Daoy (cell line): ENCODE data around the gene SAE1. TPM values are rescaled to one million over a fixed set of nuclear protein-coding genes. Genes with fewer than 3 reads are reported as not detected.

Source experiments
- DNase-seq: peaks from one replicate; pipeline ENCODE4 v3.0.0-alpha.2; 2015; ENCODE audit warnings: low read depth
- total RNA-seq: library from RNA; depleted of rRNA; stranded (reverse); fragments of >200 nt; shearing (Covaris generic); gene quantifications from 2 replicates; pipeline ENCODE4 v1.2.3, GENCODE V29; 2014

SAE1 gene
- total RNA-seq, 1 experiment from 2014 or later: 289 TPM

DNA sequence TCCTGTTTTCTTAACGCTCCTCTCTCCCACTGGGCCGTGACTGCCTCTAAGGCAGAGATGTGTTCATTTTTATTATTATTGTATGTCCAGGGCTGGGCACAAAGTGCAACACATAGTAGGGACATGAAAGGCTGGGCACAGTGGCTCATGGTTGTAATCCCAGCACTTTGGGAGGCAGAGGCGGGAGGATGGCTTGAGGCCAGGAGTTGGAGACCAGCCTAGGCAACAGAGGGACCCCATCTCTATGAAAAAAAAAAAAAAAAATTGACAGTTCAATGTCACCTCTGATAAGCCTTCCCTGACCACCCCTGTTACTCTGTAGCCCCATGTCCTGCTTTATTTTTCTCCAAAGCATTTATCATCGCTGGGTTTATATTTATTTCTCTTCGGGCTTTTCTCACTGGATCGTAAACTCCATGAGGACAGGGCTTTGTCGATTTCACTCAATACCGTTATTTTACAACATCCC is 481 bp upstream of the SAE1 start:
- DNase-seq: no peak

DNA sequence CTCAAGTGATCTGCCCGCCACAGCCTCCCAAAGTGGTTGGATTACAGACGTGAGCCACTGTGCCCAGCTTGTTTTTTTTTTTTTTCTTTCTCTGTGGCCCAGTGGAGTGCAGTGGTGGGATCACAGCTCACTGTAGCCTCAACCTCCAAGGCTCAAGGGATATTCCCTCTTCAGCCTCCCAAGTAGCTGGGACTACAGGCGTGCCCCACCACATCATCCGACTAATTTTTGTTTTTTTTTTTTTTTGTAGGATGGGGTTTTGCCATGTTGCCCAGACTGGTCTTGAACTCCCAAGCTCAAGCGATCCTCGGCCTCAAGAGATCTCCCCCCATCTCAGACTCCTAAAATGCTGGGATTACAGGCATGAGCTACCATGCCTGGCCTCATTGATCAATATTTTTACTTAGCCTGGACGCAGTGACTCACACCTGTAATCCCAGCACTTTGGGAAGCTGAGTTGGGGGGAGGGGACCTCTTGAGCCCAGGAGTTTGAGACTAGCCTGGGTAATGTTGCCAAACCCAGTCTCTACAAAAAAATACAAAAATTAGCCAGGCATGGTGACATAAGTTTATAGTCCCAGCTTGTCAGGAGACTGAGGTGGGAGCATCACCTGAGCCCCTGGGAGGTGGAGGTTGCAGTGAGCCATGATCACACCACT is 1.7 kb downstream of the SAE1 start:
- DNase-seq: no peak

DNA sequence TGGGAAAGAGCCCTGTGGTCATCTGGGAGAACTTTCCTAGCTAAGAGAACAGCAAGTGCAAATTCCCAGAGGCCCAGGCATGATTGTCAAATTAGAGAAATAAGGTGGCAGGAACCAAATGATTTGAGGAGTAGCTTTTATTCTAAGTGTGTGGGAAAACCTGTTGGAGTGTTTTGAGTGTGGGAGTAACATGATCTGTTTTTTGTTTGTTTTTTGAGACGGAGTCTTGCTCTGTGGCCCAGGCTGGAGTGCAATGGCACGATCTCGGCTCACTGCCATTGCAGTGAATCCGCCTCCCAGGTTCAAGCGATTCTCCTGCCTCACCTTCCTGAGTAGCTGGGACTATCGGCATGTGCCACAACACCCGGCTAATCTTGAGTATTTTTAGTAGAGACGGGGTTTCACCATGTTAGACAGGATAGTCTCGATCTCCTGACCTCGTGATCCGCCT is 2.4 kb downstream of the SAE1 start:
- no peak for DNase-seq

DNA sequence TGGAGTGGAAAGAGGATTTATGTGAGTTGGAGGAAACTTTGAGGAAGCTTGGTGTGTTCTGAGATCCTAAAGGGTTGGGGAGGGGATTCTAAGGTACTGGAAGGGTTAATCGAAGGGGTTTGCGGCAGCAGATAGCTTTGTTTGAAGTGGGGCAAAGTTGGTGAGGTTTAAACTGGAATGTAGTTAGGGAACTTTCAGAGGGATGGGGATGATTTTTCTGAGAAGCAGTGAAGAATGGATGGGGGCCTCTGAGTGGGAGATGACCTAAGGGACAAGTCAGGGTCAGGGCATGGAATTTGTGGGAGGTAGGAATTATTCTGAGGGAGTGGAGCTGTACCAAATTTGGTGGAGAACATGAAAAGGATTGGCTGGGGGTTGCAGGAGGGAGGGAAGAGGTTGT is 3.9 kb downstream of the SAE1 start:
- DNase-seq: no peak

DNA sequence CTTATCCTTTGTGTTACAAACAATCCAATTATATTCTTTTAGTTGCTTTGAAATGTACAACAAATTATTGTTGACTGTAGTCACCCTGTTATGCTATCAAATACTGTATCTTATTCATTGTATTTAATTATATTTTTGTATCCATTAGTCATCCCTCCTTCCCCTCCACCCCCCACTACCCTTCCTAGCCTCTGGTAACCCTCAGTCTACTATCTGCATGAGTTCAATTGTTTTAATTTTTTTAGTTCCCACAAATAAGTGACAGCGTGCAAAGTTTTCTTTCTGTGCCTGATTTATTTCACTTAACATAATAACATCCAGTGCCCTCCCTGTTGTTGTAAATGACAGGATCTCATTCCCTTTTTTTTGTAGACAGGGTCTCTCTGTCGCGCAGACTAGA is 4.5 kb downstream of the SAE1 start:
- no peak for DNase-seq

DNA sequence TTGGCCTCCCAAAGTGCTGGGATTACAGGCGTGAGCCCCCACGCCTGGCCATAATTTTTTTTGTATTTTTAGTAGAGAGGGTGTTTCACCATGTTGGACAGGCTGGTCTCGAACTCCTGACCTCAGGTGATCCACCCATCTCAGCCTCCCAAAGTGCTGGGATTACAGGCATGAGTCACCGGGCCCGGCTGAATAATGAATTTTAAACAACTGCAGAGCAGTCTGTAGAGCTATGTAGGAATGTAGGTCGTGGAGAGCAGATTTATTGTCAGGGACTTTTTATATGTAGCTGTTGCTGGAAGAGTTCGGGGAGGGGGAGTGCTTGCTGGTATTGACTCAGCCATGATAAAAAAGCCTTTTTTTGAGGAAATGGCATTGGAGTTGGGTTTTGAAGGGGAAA is 10.6 kb downstream of the SAE1 start:
- peak; percentile 40 for DNase-seq

DNA sequence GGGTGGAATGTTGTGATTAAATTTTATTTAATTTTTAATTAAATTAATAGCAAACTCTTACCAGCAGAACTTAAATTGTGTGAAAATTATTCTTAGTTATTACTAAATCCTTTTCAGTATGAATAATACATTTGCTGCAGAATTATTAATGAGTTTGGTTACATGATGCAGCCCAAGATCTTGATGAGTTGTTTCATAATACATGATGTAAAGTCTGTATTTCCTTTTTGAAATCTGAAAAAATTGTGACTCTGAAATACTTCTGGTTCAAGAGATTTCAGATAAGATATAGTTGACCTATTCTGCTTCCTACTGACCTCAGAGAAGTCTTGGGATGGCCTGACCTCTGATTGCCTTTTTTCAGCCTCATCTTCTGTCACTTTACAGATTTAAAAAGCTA is 11.1 kb downstream of the SAE1 start:
- no peak for DNase-seq

DNA sequence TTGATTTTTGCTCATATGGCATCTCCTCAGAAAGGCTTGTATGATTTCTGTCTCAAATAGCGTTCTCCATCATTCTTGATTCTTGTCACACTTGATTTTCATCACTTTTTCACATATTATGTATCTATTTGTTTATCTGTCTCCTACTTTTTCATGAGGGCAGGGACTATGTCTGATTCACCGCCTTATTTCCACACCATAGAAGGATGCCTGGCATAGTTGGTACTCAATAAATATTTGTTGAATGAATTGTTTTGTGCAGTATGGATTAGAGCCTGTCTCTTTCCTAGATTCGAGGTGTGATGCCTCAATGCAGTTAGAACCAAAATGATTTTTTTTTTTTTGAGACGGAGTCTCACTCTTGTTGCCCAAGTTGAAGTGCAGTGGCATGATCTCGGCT is 12.1 kb downstream of the SAE1 start:
- no peak for DNase-seq

DNA sequence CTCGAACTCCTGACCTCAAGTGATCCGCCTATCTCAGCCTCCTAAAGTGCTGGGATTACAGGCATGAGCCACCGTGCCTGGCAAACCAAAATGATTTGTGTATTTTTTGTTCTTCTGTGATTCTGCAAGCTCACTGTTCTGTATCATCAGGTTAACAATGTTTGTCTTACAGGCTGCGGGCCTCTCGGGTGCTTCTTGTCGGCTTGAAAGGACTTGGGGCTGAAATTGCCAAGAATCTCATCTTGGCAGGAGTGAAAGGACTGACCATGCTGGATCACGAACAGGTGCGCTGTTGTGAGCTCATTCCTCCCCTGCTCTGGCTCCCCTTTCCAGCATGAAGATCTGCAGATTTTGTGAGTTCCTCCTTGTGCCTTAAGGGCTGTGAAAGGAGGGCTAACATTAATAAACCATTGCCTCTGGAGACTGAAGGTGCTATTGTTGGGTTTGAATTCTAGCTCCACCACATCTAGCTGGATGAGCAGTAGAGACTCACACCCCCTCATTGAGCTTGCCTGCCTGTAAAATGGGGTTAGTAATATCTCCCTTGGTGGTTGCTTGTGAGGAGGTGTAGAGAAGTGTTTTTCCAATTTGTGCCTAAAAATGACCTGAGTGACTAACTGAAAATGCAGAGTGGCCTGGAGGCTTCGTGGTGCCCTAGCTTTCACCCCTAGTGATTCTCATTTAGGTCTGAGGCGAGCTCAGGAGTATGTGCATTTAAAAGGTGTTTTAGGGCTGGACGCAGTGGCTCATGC is 12.9 kb downstream of the SAE1 start:
- DNase-seq: no peak

DNA sequence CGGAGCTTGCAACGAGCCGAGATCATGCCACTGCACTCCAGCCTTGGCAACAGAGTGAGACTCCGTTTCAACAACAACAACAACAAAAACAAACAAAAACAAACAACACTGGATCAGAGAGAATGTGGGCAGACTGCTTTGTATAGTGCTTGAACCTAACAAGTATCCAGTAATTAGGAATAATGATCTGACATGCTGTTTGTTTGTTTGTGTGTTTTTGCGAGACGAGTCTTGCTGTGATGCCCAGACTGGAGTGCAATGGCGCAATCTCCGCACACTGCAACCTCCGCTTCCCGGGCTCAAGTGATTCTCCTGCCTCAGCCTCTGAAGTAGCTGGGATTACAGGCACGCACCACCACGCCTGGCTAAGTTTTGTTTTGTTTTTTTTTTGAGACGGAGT is 14.0 kb downstream of the SAE1 start:
- no peak for DNase-seq

DNA sequence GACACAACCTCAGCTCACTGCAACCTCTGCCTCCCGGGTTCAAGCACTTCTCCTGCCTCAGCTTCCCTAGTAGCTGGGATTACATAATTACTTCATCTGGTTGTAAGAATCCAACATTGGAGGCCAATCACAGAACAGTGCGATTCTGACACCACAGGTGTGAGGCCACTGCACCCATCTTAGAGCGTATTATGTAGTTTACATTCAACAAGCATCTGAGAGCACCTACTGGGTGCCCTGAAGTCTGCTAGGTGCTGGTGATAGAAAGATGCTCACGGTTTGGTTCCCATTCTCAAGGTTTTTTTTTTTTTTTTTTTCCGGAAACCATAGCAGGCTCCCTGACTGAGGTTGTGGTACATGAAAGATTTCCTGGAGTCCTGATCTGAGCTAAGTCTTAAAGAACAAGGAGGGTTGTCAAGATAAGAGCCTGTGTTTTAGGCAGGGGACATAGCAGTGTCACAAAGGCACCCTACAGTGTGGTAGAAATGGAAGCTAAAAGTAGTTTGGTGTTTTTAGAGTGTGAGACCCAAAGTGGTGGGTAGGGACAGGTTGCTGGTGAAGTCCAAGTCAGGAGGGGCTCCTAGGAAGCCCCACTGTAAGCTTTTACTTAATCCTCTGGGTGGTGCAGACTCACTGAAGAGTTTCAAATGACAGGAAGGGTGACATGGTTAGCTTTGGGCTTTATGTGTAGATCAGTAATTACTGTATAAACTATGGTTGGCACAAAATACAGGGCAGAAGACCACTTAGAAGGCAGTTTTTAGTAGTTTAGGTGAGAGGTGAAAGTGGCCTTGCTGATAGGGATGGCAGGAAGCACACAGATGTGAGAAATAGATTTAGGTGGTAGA is 15.2 kb downstream of the SAE1 start:
- no peak for DNase-seq

DNA sequence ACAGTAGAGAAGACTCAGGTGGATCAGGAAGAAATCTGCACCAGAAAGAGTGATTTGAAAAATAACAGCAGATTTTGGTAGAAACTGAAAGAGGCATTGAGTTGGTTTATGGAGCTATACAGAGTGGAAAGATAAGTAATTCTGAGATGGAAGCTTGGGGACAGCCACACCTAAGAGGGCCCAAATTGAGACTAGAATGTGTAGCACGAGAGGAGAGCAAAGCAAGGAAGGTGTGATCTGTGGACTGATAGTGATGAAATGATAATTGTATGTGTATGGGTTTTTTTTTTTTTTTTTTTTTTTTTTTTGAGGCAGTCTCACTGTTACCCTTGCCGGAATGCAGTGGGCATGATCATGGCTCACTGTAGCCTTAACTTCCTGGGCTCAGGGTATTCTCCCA is 16.3 kb downstream of the SAE1 start:
- DNase-seq: no peak

DNA sequence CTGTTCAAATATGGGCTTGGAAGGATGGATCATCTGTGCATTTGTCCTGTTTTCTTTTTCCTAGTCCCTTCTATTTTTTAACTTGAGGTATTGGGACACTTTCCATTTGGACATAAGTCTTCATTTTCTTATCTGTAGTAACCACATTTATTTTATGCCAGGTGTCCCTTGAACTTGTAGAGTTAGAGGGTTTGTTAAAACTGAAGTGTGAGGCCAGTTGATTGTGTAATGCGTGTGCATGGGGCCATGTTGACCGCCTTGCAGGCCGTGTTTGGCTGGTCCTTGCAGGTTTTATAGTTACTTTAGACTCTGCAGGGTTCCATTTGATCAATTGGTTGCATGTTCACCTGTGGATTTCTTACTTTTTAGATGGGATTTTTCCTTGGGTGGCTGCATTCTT is 21.0 kb downstream of the SAE1 start:
- no peak for DNase-seq

DNA sequence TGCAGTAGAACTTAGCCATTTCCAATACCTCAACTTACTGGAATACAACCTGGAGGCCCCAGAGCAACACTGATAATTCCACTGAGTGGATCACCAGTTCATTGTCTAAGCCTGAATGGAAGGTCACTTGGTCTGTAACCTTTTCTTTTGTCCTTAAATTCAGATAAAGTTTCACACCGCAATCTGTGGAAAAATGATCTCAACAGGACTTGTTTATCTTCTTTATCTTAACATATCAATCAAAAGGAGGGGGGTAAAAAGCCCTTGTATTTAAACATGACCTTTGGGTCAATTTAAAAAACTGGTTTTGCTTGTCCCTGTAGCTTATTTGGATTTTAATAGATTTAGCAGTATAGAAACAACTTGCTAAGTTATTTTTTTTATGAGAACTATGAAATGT is 21.6 kb downstream of the SAE1 start:
- DNase-seq: no peak

DNA sequence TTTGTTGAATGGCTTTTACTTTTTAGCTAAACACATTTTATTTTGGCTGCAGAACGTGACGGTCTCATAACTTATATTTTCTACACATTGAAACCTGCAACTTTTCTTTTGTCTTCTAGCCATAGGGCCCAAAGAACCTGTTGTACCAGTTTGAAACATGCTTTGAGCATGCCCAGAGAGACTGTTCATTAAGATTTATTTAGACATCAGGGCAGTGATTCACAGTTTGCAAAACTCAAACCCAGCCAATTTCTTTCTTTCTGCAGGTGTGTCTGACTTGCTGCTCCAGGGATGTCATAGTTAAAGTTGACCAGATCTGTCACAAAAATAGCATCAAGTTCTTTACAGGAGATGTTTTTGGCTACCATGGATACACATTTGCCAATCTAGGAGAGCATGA is 22.0 kb downstream of the SAE1 start:
- no peak for DNase-seq

DNA sequence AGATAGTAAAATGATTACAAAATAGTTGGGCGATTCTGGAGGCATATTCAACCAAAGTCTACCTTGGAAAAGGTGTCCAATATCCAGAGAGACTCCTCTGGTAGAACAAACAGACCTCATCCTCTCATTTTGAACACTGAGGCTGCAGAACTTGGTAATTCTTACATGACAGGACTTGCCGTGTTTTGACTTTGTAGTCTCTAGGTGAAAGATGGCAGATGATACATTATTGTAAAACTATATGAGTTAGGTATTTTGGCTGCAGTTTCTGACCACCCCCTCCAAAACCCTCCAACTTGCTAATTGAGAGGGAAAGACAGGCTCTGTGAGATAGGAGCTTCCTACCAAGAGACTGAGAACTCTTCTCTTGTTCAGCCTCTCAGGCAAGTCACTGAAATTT is 22.6 kb downstream of the SAE1 start:
- DNase-seq: no peak

DNA sequence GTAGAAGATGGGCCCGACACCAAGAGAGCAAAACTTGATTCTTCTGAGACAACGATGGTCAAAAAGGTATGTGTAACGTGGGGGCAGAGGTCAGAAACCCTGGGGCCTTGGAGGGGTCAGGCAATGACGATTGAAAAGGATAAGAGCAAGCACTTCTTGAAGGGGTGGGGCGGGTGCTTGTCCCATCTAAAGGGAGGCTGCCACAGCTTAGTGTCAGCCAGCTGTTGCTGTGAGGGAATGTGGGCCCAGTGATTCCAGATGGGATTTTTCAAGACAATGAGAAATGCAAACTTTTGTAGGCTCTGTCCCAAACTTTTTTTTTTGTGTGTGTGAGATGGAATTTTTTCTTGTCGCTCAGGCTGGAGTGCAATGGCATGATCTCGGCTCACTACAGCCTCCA is 24.5 kb downstream of the SAE1 start:
- no peak for DNase-seq

DNA sequence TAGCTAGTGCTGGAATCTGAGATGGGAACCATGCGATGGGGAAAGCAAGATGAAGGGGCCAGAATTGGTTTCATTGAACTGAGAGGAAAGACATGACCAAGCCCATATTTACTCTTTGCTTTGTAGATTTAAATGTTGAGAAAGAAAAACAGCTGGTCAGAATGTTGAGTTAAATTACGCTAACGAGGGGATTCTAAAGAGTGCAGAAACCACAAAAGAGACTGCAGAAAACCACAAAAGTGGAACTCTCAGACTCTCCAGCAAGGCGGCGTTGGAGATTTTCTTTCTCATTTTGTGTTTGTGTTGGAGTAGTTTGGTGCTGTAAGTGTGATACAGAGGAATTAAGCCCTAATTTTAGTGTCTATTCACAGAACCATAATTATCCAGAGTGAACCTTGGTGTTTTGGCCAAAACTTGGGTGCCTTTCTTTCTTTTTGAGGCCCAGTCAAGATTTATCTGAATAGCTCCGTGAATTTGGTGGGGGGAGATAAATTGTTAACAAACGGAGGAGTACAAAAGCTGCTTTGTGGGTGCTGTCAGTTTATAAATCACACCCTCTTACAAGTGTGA is 26.3 kb downstream of the SAE1 start:
- DNase-seq: no peak

DNA sequence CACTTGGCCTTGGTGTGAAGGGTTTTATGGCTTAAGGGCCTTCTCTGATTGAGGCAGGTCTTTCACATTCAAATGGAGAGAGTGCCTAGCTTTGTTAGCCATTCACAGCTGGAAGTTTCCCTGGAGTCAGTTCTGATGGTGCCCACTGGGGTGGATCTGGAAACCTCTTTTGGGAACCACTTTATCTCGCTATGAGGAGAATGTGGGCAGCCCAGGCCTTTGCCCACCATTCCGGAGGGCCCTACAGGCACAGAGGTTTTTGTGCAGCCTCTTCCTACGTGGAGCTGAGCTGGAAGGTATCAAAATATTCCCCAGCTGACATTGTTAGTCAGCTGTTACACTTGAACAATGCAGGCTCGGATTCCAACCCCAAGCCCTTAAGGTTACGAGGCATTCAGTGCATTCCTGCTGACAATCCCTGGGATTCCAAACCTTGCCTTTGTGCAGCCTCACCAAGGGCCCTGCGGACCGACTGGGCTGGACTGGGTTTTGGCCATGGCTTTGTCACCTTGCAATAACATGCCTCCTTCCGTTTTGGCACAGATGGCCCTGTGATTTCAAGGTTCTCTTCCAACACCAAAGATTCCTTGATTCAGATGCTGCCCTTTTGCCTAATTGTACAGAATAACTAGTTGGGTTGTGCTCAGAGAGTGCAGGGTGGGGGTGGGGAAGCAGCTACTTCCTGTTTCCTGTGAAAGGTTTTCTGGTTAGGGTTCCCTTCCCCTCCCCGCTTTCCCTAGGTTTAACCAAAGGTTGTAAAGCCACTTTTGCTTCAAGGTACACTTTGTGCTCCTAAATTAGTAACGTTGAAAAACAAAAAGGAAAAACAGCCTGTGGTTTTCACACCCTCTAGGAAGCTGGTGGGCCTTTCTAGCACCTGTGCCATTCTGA is 27.0 kb downstream of the SAE1 start:
- peak; percentile 63 for DNase-seq

DNA sequence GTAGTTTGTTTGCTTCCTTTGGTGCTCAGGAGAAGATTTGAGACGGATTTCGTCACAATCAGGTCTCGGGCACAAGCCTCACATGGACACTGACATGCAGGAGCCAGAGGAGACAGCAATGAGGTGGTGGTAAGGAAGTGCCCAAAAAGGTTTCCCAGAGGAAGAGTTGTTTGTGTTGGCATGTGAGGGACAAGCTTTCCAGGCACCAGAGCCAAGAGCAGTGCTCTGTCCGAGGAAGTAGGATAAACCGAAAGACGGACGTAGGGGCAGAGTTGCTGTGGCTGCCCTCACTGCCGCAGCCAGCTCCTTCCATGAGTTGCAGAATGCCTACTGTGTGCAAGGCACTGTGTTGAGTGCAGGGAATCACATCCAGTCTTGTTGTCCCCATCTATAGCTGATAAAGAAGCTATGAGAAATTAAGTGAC is 27.7 kb downstream of the SAE1 start:
- DNase-seq: no peak

DNA sequence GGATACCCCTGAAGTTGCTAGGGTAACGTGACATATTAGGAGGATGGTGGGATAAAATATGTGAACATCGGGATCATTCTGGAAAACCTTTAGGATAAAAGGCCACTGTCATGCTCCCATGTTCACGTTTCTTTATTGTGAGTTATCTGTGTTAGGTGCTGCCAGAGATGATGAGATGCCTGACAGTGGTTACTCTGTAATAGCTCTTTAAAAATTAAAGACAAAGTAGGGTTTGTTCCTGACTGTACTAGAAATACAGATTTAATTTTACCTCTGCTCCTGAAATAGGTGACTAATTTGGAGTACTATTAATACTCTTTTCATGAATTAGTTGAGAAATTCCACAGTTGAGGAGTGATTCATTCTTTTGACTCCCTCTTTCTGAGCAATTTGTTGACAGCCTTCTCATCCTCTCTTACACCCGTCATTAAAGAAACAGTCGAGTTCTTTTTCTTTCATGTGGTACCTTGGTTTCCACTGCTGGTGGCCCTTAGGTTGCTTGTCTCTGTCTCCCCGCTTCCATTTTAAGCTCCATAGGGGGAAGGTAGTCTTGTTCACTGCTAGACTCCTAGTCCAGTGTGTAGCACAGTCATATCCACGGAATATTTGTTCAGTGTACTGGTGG is 28.4 kb downstream of the SAE1 start:
- no peak for DNase-seq
